ENCODE results near the gene VGLL4. TPM values are rescaled to one million over a fixed set of nuclear protein-coding genes. Genes with fewer than 3 reads are reported as not detected.
"Not testable (repeated sequence)": the region's sequence is repeated elsewhere in the genome, so short reads cannot be mapped to it uniquely, and the experiment has no call there.

Gene VGLL4
- total RNA-seq, 2 experiments from 2014 or later: 37.1 TPM

DNA sequence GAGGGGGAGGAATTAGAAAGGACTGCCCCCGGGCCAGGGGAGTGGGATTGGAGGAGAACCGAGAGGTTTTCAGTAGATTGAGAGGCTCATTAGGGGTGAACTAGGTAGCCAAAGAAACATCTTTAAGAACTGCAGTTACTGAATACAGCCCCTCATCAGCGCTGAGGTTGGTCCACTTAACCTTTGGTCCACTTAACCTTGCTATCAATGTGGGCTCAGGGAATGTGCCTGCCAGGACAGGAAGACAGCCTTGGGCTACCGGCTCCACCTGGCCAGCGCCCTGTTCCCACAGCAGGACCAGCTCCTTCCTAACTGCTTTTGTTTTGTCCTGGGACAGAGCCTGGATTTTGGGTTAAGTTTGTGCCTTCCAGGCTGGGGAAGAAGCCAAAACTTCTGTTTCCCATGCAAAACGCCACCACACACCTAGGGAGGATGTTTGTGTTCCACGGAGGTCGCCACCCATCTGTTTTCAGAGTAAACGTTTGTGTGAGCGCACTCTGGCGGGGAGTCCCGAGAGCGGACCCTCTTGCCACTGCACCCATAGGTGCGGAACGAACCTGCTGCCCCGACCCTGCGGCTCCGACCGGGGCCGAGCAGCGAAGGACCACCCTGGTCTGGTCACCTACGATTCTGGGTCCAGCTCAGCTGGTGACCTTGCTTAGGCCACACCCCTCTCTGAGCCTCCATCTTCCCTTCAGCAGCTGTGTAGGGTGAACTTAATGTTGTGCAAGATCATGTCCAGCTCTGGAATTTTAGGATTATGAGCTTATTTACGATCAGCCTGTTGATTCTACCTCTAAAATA is 107.4 kb downstream of the VGLL4 start:
- no peaks in the 10 kb centered on the region for H3K4me1 Mint-ChIP-seq (ENCODE audit: low read depth)
- ChIA-PET POLR2A (no interaction called here), CTCF (no interaction called here)
- no peaks in the 10 kb centered on the region for H3K27me3 Mint-ChIP-seq (ENCODE audit: low read depth)
- H3K27ac Mint-ChIP-seq: no peak overlapping the region
- DNase-seq (no peak), ATAC-seq (no peak)
- H3K36me3 Mint-ChIP-seq (ENCODE audit: low read depth): no peaks in the 10 kb centered on the region
- no peak overlapping the region for H3K4me3 Mint-ChIP-seq
- H3K9me3 Mint-ChIP-seq (ENCODE audit: insufficient read depth): no peaks in the 10 kb centered on the region

DNA sequence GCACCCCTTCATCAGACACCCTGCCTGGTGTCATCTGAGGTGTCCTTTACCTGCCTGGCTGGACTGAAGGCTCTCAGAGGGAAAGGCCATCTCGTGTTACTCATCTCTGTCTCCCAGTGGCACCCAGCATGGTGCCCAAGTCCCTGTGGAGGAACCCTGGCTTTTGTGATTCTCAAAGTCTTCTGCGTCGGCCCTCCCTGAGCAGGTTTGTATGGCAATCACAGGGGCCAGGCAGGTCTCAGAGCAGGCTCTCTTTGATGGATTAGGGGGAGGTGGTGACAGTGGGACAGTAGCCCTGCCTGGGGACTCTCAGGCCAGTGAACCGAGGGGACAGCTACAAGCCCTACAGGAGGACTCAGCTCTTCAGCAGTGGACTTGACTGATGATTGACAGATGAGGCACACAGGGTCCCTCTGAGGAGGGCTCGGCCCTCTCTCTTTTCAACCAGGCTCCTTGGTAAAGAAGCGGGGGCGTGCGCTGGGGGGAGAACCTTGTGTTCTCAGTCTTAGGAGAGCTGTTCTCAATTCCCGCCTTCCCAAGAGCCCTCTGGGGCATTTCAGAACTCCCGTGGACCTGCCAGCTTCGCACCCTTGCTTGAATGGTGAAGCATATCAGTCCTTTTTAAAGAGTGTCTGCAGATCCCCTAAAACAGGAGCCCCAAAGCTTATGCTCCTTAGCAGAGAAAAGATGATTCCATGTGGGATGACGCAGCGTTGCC is 108.3 kb downstream of the VGLL4 start:
- H3K27me3 Mint-ChIP-seq (ENCODE audit: low read depth): no peaks in the 10 kb centered on the region
- no peak overlapping the region for H3K27ac Mint-ChIP-seq
- H3K4me3 Mint-ChIP-seq: no peak overlapping the region
- POLR2A ChIA-PET: interaction anchor here (1.3 kb wide), 1 partner anchor 13 kb away, joined by 3 read pairs; no protein-coding TSS in a partner anchor
- DNase-seq (no peak), ATAC-seq (no peak)
- H3K36me3 Mint-ChIP-seq (ENCODE audit: low read depth): no peaks in the 10 kb centered on the region
- CTCF ChIA-PET: no interaction called here
- H3K9me3 Mint-ChIP-seq (ENCODE audit: insufficient read depth): no peaks in the 10 kb centered on the region
- H3K4me1 Mint-ChIP-seq (ENCODE audit: low read depth): no peaks in the 10 kb centered on the region

DNA sequence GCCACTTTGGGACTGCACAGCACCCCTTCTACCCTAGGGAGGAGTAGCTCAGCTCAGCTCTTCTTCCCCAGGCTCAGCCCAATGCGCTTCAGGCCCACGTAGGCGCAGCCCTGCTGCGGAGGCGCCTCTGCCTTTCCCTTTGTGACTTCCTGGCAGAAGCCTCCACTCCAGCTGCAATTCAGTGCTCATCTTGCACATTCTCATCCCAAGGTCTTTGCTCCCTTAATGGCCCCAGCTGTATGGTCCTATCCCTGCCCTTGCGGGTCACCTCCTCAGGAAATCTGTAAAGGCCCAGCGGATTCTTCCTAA is 109.0 kb downstream of the VGLL4 start:
- no peaks in the 10 kb centered on the region for H3K4me1 Mint-ChIP-seq (ENCODE audit: low read depth)
- H3K27me3 Mint-ChIP-seq (ENCODE audit: low read depth): no peaks in the 10 kb centered on the region
- ChIA-PET CTCF (no interaction called here), POLR2A (interaction anchor here (1.3 kb wide), 1 partner anchor 13 kb away, joined by 3 read pairs; no protein-coding TSS in a partner anchor)
- no peaks in the 10 kb centered on the region for H3K9me3 Mint-ChIP-seq (ENCODE audit: insufficient read depth)
- ATAC-seq: no peak
- no peak for DNase-seq
- no peaks in the 10 kb centered on the region for H3K36me3 Mint-ChIP-seq (ENCODE audit: low read depth)
- H3K27ac Mint-ChIP-seq: no peak overlapping the region
- H3K4me3 Mint-ChIP-seq: no peak overlapping the region

DNA sequence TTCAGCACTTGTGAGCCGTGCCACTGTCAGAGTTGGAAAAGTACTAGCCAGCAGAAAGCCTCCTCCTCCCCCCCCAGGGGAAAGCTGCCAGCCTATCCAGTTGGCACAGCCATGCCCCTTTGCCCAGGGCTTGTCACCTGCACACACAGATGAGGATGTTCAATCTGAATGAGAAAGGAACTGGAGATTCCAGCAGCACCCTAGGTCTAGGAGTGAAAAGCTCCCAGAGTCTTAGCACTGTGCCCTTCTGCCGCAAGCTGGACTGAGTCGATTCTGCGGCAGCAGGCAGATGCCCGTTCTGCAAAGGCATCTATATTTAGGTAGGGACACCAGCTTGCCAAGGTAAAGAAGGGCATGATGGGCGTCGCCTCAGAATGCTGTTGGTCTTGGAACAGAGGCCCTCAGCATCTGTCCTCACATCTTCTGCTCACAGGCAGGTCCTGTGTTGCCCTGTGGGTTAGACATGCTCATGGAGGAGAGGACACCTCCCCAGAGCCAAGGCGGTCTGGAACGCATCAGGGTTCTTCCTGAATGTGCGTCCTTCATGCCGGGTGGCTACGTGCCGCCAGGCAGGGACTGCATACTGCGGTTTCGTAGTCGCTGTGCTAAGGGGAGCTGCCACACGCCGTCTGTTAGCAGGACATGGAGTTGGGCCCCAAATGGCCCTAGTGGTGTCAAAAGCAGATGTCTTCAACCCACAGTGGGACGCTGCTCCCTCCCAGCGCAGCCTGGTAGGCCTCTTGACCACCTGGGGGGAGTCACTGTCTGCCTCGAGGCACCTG is 109.5 kb downstream of the VGLL4 start:
- no peaks in the 10 kb centered on the region for H3K9me3 Mint-ChIP-seq (ENCODE audit: insufficient read depth)
- POLR2A ChIA-PET: interaction anchor here (1.3 kb wide), 1 partner anchor 12 kb away, joined by 3 read pairs; no protein-coding TSS in a partner anchor
- H3K27ac Mint-ChIP-seq: no peak overlapping the region
- H3K27me3 Mint-ChIP-seq (ENCODE audit: low read depth): no peaks in the 10 kb centered on the region
- no peaks in the 10 kb centered on the region for H3K36me3 Mint-ChIP-seq (ENCODE audit: low read depth)
- no peaks in the 10 kb centered on the region for H3K4me1 Mint-ChIP-seq (ENCODE audit: low read depth)
- no peak overlapping the region for H3K4me3 Mint-ChIP-seq
- CTCF ChIA-PET: no interaction called here
- DNase-seq (no peak), ATAC-seq (no peak)

DNA sequence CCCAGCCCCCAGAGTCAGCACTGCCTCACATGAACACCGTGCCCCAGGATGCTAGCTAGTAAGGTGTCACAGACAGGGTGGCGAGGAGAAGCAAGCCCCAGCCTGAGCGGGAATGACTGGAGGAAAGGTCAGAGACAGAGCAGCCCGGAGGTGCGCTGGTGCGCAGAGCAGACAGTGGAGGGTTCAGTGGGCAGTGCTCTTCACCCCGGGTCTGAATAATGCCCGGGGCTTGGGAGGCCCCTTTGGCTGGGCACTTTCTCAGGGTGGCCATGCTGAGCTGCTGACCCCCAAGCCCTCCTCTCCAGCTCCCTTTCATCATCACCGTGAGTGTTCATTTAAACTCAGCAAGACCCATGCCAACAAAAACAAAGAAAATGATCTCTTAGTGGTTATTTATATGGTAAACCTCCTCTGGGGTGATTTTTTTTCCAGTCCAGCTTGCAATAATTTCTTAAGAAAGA is 110.8 kb downstream of the VGLL4 start:
- H3K27ac Mint-ChIP-seq: no peak overlapping the region
- peaks cover 1% of the 10 kb centered on the region for H3K36me3 Mint-ChIP-seq (ENCODE audit: low read depth)
- H3K27me3 Mint-ChIP-seq (ENCODE audit: low read depth): no peaks in the 10 kb centered on the region
- peaks cover 2% of the 10 kb centered on the region for H3K9me3 Mint-ChIP-seq (ENCODE audit: insufficient read depth)
- DNase-seq: no peak
- no peaks in the 10 kb centered on the region for H3K4me1 Mint-ChIP-seq (ENCODE audit: low read depth)
- ATAC-seq: no peak
- H3K4me3 Mint-ChIP-seq: no peak overlapping the region
- CTCF ChIA-PET: no interaction called here
- POLR2A ChIA-PET: no interaction called here

DNA sequence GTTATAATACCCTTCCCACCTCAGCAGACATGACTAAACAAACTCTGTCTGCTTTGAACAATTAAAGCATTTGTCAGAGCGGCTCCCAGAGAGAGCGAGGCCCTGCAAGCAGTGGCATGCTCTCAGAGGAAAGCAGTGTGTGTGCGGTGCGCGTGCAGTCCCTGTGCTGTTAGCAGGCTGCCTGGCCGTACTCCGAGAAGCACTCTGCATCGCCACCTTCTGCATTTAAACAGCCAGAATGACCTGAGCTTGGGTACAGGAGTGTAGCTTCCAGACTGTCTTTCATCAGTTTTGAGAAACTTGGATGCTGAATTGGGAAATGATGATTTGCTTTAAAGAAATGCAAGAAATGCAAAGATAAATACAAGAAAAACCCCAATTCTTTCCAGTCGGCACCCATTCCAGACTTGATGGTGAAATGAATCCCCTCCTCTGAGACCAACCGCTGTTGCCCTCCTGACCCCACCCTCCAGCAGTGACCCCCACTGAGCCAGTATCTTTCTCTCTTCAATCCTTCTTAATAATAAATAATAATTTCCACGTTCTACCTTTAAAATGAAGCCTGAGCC is 113.5 kb downstream of the VGLL4 start:
- no peak for DNase-seq
- CTCF ChIA-PET: no interaction called here
- no peak for ATAC-seq
- H3K4me1 Mint-ChIP-seq (ENCODE audit: low read depth): no peaks in the 10 kb centered on the region
- no peak overlapping the region for H3K4me3 Mint-ChIP-seq
- H3K27me3 Mint-ChIP-seq (ENCODE audit: low read depth): no peaks in the 10 kb centered on the region
- H3K27ac Mint-ChIP-seq: no peak overlapping the region
- POLR2A ChIA-PET: no interaction called here
- peaks cover 9% of the 10 kb centered on the region for H3K9me3 Mint-ChIP-seq (ENCODE audit: insufficient read depth)
- H3K36me3 Mint-ChIP-seq (ENCODE audit: low read depth): peaks cover 3% of the 10 kb centered on the region

DNA sequence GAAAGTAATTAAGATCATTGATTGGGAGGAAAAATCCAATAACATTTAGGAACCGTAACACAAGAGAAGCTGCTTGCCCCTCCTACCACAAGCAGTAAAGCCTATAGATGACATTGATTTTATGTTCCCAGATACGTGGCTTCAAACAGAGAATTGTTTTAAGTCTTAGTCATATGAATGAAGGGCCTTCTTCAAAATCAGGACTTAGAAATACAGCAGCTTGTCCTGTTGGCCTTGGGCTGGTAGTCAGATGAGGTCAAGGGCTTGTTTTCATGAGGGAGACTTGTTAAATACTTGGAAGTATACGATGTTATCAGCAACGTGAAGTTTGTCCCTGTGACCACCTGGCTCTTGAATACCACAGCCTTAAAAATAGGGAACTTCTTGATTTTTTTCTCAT is 114.4 kb downstream of the VGLL4 start:
- Mint-ChIP-seq H3K4me3 (no peak overlapping the region), H3K27me3 (ENCODE audit: low read depth) (no peaks in the 10 kb centered on the region), H3K9me3 (ENCODE audit: insufficient read depth) (peaks cover 9% of the 10 kb centered on the region), H3K36me3 (ENCODE audit: low read depth) (peaks cover 3% of the 10 kb centered on the region), H3K4me1 (ENCODE audit: low read depth) (no peaks in the 10 kb centered on the region), H3K27ac (no peak overlapping the region)
- CTCF ChIA-PET: no interaction called here
- DNase-seq (no peak), ATAC-seq (no peak)
- POLR2A ChIA-PET: no interaction called here

DNA sequence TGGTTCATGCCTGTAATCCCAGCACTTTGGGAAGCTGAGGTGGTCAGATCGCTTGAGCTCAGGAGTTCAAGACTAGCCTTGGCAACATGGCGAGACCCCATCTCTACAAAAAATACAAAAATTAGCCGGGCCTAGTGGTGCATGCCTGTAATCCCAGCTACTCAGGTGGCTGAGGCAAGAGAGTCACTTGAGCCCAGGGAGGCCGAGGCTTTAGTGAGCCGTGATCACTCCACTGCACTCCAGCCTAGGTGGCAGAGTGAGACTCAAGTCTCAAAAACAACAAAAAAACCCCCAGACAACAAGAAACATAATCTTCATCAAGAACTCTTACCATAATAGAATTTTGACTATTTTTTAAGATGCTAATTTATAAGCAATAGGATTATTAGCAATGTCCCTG is 117.6 kb downstream of the VGLL4 start:
- H3K27me3 Mint-ChIP-seq (ENCODE audit: low read depth); ATAC-seq; CTCF ChIA-PET; H3K36me3 Mint-ChIP-seq (ENCODE audit: low read depth); DNase-seq; H3K27ac Mint-ChIP-seq; H3K4me3 Mint-ChIP-seq; H3K4me1 Mint-ChIP-seq (ENCODE audit: low read depth); H3K9me3 Mint-ChIP-seq (ENCODE audit: insufficient read depth): not testable (repeated sequence)
- POLR2A ChIA-PET: interaction anchor here (0.6 kb wide), 1 partner anchor 80 kb away, joined by 3 read pairs; no protein-coding TSS in a partner anchor

DNA sequence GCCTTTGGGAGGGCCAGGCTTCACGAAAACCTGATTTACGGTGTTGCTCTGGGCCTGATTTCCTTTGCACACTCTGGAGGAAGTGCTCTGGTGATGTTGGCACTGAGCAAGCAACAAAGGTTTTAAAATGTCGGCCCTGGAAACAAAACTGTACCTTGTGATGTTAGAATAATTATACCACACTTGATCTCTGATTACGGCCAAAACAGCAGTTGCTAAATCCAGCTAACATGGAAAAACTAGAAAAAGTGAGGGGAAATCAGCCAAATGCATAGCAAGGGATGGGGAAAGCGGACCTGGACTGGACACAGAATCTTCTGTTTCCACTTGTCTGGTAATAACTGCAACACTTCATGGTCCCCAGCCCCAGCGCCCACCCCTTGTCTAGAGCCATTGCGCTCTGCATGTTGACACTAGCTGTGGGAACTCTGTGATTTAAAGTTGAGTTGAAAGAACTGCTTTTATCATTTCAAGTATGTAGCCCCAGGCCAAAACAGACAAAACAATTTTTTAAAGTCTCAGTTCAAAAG is 120.1 kb downstream of the VGLL4 start:
- no peaks in the 10 kb centered on the region for H3K27me3 Mint-ChIP-seq (ENCODE audit: low read depth)
- ATAC-seq: no peak
- no peak overlapping the region for H3K4me3 Mint-ChIP-seq
- peaks cover 9% of the 10 kb centered on the region for H3K9me3 Mint-ChIP-seq (ENCODE audit: insufficient read depth)
- ChIA-PET POLR2A (no interaction called here), CTCF (no interaction called here)
- no peak overlapping the region for H3K27ac Mint-ChIP-seq
- no peak for DNase-seq
- peaks cover 3% of the 10 kb centered on the region for H3K36me3 Mint-ChIP-seq (ENCODE audit: low read depth)
- H3K4me1 Mint-ChIP-seq (ENCODE audit: low read depth): no peaks in the 10 kb centered on the region

DNA sequence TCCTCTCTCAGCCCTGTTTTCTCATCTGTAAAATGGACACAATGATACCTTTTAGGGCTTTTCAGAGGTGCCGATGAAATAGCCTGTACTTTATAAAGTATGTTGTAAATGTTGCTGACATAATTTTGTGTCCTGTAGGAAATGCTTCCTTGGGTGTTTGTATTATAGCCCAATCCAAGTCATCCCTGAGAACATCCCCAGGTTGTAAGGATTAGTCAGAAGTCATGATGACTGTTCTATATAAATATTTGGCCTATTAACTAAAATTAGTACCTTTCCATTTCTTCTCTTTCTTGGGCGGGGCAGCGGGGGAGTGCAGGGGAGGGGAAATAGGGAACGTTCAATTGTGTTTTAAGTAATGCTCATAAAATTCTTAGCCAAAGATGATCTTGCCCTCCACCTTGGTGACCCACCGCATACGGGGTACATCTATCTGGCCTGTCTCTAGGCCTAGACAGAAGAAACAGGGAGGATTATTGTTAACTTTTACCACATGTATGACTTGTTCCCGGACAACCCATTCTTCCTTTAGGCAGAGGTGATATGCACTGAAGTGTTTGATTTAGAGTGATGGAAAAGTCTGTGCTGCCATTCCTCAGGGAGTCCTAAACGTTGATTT is 120.7 kb downstream of the VGLL4 start:
- H3K4me3 Mint-ChIP-seq: no peak overlapping the region
- ChIA-PET CTCF (no interaction called here), POLR2A (no interaction called here)

DNA sequence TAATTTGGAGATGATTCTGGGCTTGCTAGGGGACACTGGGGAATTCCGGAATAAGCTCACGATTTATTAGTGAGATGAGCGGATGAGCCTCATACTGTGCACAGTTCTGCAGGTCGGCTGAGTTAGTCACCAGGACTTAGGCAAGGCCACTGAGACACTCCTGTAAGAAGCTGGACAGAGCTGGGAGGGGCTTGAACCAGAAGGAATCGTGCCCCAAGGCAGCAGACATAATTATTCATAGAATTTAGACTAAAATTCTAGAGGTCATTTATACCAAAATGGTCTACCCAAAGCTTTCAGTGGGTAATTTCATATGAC is 121.4 kb downstream of the VGLL4 start:
- no peak for DNase-seq
- Mint-ChIP-seq H3K27me3 (ENCODE audit: low read depth) (no peaks in the 10 kb centered on the region), H3K9me3 (ENCODE audit: insufficient read depth) (peaks cover 2% of the 10 kb centered on the region), H3K4me1 (ENCODE audit: low read depth) (no peaks in the 10 kb centered on the region), H3K4me3 (no peak overlapping the region), H3K27ac (no peak overlapping the region), H3K36me3 (ENCODE audit: low read depth) (no peaks in the 10 kb centered on the region)
- ChIA-PET CTCF (no interaction called here), POLR2A (interaction anchor here (1.2 kb wide), 1 partner anchor 13 kb away, joined by 3 read pairs; no protein-coding TSS in a partner anchor)
- ATAC-seq: no peak

More for the DNA sequence above, 120.7 kb downstream of the VGLL4 start:
- DNase-seq: no peak
- Mint-ChIP-seq H3K36me3 (ENCODE audit: low read depth) (peaks cover 3% of the 10 kb centered on the region), H3K27ac (no peak overlapping the region), H3K27me3 (ENCODE audit: low read depth) (no peaks in the 10 kb centered on the region), H3K9me3 (ENCODE audit: insufficient read depth) (peaks cover 8% of the 10 kb centered on the region), H3K4me1 (ENCODE audit: low read depth) (no peaks in the 10 kb centered on the region)
- ATAC-seq: no peak

Data from activated CD8-positive, alpha-beta T cell treated with anti-CD3 and anti-CD28 coated beads, Interleukin-2, amount 10 ng/mL, durations not matched to agents 7 days and 5 days (primary cell).